Measurements from ENCODE around the gene SGO2. TPM values are rescaled to one million over a fixed set of nuclear protein-coding genes. Genes with fewer than 3 reads are reported as not detected.

SGO2 gene
- total and polyA plus RNA-seq, 8 donors = 0.58 to 6.7 (median 1.2) TPM

DNA sequence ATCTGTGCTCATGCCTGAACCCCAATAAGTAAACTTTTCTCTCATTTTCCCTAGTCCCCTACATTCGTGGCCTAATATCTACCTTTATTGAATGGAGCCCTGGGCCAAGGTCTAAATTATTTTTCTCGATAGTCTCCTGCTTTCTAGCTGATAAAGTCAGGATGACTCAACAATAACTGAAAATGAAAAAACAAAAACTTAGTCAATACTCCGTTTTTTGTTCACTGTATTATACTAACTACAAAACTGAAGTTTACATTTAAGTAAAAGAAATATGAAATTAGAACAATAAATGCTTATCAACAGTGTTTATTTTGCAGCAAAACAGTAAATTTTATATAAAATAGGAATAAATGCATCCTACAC is 92.0 kb downstream of the SGO2 start:
- Histone ChIP-seq H3K4me1 (peaks cover 0 to 9% (median 0%) of the 10 kb centered on the region in 4 donors), H3K9me3 (no peaks in the 10 kb centered on the region), H3K36me3 (peaks cover 0 to 13% (median 1%) of the 10 kb centered on the region in 4 donors), H3K27me3 (no peaks in the 10 kb centered on the region), H3K4me3 (no peak overlapping the region), H3K27ac (no peak overlapping the region)
- TF ChIP-seq POLR2A (IDR thresholded peaks at IDR 0.05) = no peak
- TF ChIP-seq, protein P1, sequence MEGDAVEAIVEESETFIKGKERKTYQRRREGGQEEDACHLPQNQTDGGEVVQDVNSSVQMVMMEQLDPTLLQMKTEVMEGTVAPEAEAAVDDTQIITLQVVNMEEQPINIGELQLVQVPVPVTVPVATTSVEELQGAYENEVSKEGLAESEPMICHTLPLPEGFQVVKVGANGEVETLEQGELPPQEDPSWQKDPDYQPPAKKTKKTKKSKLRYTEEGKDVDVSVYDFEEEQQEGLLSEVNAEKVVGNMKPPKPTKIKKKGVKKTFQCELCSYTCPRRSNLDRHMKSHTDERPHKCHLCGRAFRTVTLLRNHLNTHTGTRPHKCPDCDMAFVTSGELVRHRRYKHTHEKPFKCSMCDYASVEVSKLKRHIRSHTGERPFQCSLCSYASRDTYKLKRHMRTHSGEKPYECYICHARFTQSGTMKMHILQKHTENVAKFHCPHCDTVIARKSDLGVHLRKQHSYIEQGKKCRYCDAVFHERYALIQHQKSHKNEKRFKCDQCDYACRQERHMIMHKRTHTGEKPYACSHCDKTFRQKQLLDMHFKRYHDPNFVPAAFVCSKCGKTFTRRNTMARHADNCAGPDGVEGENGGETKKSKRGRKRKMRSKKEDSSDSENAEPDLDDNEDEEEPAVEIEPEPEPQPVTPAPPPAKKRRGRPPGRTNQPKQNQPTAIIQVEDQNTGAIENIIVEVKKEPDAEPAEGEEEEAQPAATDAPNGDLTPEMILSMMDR (IDR thresholded peaks at IDR 0.05) = no peak
- no peak for TF ChIP-seq POLR2AphosphoS5 (IDR thresholded peaks at IDR 0.05)
- no peak for TF ChIP-seq EP300 (IDR thresholded peaks at IDR 0.05)
- DNase-seq = no peak
- intact Hi-C loops (cut with DNase I; ENCODE audit: low total_unique reads) = no loop called here
- WGBS, 5 donors = 30 to 50% (median 44%) methylated on average over 3 of the region's 3 CpGs

DNA sequence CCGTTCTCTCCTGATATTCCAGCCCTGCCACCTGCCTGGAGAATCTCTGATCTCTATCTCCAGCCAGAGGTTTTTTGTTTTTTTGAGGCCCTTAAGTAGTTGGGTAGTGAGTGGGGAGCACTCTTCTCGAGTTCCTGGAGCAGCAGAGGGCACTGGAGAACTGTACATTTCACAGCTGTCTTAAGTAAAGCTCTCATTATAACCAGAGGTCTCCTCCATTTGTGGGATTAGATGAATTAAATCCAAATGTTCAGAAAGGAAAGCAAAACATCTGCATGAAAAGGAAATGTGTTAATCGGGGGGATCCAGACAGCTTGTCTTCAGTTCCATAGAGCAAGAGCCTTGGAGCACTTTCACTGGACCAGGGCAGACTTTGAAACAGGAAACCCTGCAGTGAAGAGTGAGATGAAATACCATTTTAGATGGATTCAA is 92.6 kb downstream of the SGO2 start:
- DNase-seq = peak in 1 of 2 donors; percentile 56
- Histone ChIP-seq H3K9me3 (no peaks in the 10 kb centered on the region), H3K27ac (no peak overlapping the region), H3K4me1 (peaks cover 0 to 9% (median 0%) of the 10 kb centered on the region in 4 donors), H3K4me3 (no peak overlapping the region), H3K27me3 (no peaks in the 10 kb centered on the region), H3K36me3 (peaks cover 0 to 13% (median 1%) of the 10 kb centered on the region in 4 donors)
- intact Hi-C loops (cut with DNase I; ENCODE audit: low total_unique reads) = no loop called here
- WGBS, 5 donors = 40 to 54% (median 43%) methylated on average over 3 of the region's 3 CpGs
- TF ChIP-seq POLR2AphosphoS5 (IDR thresholded peaks at IDR 0.05) (no peak), EP300 (IDR thresholded peaks at IDR 0.05) (no peak), POLR2A (IDR thresholded peaks at IDR 0.05) (no peak)
- TF ChIP-seq, protein P1 (IDR thresholded peaks at IDR 0.05) = no peak

DNA sequence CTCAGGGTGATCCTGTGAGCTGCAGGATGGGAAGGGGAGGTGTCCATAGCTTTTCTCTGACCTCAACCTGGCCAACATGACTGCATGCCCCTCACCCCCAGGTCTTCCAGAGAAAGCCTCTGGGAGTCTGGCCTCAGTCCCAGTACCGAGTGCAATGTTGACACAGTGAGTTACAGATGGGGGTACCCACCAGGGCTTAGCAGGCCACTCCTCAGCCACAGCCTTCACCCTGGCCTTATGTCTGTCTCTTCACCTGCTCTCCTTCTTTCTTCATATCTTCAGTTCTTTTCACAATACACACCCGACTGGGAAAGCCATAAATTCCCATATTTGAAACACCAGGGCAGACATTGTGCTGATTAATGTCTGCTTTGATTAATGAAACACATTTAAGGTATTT is 93.3 kb downstream of the SGO2 start:
- no peaks in the 10 kb centered on the region for H3K27me3 ChIP-seq
- peak in 1 of 2 donors; percentile 26 for DNase-seq
- peaks cover 0 to 9% (median 0%) of the 10 kb centered on the region in 4 donors for H3K4me1 ChIP-seq
- TF ChIP-seq POLR2AphosphoS5 (IDR thresholded peaks at IDR 0.05) = no peak
- TF ChIP-seq EP300 (IDR thresholded peaks at IDR 0.05) = no peak
- TF ChIP-seq POLR2A (IDR thresholded peaks at IDR 0.05) = no peak
- TF ChIP-seq, protein P1 (IDR thresholded peaks at IDR 0.05) = no peak
- 23 to 41% (median 37%) methylated on average over 2 of the region's 2 CpGs for WGBS, 5 donors
- H3K36me3 ChIP-seq = peaks cover 0 to 6% (median 1%) of the 10 kb centered on the region in 4 donors
- intact Hi-C loops (cut with DNase I; ENCODE audit: low total_unique reads) = no loop called here
- no peak overlapping the region for H3K4me3 ChIP-seq
- H3K9me3 ChIP-seq = no peaks in the 10 kb centered on the region
- no peak overlapping the region for H3K27ac ChIP-seq

DNA sequence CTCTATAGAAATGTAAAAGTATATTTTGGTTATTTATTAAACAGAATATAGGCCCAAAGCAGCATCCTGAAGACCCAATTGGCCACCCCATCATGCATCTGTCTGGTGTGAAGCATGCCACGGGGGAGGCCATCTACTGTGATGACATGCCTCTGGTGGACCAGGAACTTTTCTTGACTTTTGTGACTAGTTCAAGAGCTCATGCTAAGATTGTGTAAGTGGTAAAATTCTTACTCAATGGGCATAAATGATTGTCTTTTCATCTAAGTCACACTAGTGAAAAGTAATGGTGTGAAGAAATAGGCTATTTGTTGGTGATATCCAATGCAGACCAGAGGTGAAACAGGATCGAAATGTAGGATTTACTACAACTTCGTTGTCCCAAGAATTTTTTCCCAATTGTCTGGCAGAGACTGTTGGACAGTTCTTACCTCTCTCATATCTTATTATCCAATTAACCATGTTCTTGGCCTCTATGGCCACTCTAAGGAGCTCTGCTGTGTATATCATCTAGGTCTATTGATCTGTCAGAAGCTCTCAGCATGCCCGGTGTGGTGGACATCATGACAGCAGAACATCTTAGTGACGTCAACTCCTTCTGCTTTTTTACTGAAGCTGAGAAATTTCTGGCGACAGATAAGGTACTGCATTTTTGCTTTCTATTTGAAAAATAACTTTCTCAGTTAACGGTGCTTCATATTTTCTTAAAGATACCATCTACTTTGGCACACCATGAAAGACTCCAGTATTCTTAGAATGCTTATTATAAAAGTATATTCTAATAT is 94.8 kb downstream of the SGO2 start:
- Histone ChIP-seq H3K27me3 (no peaks in the 10 kb centered on the region), H3K36me3 (peaks cover 0 to 3% (median 1%) of the 10 kb centered on the region in 4 donors), H3K4me3 (no peak overlapping the region), H3K9me3 (no peaks in the 10 kb centered on the region), H3K27ac (no peak overlapping the region), H3K4me1 (peaks cover 0 to 9% (median 0%) of the 10 kb centered on the region in 4 donors)
- WGBS, 5 donors = 87 to 95% (median 93%) methylated on average over 7 of the region's 7 CpGs
- TF ChIP-seq EP300 (IDR thresholded peaks at IDR 0.05) (no peak), POLR2AphosphoS5 (IDR thresholded peaks at IDR 0.05) (no peak), POLR2A (IDR thresholded peaks at IDR 0.05) (no peak)
- TF ChIP-seq, protein P1 (IDR thresholded peaks at IDR 0.05) = no peak
- DNase-seq = no peak
- intact Hi-C loops (cut with DNase I; ENCODE audit: low total_unique reads) = no loop called here
